Measurements from ENCODE around the gene FRK.

GRCh38 chr6:115935361-115935760, 125.3 kb downstream of the FRK start:
- TF ChIP-seq POLR2AphosphoS5 (IDR thresholded peaks at IDR 0.05) (no peak), POLR2A (IDR thresholded peaks at IDR 0.05) (no peak), CTCF (IDR thresholded peaks at IDR 0.05) (no peak), EP300 (IDR thresholded peaks at IDR 0.05) (no peak)

Measured in stomach (tissue), 4 donors.